GM12872 (cell line): ENCODE results near the gene MAP1LC3A.

Experiments
- TF ChIP-seq, protein P1 (sequence below): IDR thresholded peaks from 3 replicates; pipeline ENCODE4 v1.5.1; 2011; ENCODE audit warnings: low read depth, mild to moderate bottlenecking, low read length, moderate library complexity; ENCODE audit not compliant: insufficient read depth

MAP1LC3A gene

GRCh38 chr20:34525709-34526416 is 32.7 kb upstream of the MAP1LC3A start:
- TF ChIP-seq, protein P1, sequence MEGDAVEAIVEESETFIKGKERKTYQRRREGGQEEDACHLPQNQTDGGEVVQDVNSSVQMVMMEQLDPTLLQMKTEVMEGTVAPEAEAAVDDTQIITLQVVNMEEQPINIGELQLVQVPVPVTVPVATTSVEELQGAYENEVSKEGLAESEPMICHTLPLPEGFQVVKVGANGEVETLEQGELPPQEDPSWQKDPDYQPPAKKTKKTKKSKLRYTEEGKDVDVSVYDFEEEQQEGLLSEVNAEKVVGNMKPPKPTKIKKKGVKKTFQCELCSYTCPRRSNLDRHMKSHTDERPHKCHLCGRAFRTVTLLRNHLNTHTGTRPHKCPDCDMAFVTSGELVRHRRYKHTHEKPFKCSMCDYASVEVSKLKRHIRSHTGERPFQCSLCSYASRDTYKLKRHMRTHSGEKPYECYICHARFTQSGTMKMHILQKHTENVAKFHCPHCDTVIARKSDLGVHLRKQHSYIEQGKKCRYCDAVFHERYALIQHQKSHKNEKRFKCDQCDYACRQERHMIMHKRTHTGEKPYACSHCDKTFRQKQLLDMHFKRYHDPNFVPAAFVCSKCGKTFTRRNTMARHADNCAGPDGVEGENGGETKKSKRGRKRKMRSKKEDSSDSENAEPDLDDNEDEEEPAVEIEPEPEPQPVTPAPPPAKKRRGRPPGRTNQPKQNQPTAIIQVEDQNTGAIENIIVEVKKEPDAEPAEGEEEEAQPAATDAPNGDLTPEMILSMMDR = no peak

DNA sequence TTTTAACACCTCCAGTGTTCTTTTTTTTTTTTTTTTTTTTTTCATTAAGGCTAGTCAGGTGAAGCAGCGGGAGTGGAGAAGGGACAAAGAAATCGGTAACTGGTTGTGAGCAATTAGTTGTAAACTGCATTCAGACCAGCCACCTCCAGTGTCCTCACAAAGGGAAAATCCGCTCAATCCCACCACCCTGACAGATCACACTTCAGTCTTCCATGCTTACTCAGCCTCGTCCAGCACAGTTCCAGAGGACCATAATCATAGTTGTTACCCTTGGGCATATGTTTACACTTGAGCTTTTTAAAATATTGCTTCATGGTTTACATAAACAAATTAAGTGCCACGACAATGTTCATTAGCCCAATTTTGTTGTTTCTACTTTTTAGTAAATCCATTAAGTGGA is 32.1 kb upstream of the MAP1LC3A start:
- TF ChIP-seq, protein P1 = no peak

DNA sequence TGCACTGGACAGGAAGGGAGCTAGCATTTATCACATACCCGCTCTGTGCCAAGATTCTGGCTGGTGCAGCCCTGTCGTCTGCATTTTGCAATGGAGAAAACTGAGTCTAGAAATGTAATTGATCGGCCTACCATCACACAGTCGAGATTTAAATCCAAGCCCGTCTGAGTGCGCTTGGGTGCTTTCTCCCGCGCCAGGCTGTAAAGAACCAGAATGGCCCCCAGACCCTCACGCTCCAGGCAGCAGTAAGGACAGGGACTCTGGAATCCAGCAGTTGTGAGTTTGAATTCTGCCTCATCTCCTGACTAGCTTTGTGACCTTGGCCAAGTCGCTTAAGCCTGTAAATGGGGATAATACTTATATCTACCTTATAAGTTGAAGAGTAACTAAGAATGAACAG is 31.5 kb upstream of the MAP1LC3A start:
- TF ChIP-seq, protein P1 = no peak

DNA sequence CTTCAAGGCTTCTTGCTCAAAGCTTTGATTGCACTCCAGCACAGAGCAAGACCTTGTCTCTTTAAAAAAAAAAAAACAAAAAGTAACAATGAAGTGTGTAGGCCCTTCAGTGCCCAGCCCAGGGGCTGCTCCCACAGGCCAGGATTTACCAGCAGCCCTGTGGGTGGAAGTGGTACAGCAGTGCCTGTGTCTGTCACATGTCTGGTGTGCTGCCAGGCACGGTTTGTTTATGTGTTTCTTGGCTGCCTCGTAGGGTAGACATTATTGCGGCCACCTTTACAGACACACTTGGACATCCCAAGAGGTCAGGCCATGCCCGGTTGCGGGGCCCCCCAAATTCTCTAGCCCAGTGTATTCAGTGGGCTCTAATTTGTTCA is 29.6 kb upstream of the MAP1LC3A start:
- TF ChIP-seq, protein P1 = no peak

- TF ChIP-seq, protein P1 = no peak
Measured at GRCh38 chr20:34529742-34530141, 28.8 kb upstream of the MAP1LC3A start.

DNA sequence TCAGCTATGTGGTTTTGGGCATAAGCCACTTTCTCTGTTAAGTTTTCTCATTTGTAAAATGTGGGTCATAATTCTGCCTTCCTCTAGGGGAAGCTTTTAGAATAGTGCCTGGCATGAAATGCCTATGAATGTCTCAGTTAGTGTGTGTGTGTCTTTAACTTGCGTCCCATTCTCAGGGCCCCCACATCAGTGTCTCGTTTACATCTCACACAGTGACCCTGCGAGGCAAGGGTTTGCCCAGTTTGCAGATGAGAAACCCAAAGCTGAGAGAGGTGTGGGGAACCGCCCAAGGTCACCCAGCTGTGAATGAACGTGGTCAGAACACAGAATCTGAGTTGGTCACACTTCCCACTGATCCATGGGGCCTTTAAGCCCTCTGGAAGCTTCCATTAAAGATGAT is 28.2 kb upstream of the MAP1LC3A start:
- TF ChIP-seq, protein P1 = no peak

DNA sequence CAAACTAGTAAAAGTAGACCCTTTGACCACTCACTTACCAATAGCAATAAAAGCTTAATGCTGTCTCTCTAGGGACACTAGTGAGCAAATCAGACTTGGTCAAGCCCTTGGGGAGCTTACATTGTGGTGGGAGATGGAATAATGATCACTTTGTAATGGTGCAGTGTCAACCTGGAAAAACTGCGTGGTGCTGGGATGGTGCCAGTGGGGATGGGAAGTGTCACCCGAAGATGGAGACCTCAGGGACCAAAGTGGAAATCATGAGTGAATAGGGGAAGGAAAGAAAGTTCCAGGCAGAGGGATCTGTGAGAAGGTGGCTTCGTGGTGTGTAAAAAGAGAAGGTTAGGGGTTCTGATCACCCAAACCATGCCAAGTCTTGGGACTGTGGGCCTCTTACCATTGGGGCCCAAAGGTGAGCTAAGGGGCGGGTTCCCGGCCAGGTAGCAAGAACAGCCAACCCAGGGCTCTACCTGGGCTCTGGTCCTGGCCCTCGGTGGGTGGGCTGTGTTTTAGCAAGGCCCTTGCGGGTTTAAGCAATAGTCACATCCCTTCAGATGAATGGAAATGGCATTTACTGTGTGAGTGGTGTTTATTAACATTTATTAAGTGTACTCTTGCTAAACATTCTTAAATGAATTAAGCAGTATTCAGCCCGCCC is 26.8 kb upstream of the MAP1LC3A start:
- TF ChIP-seq, protein P1 = no peak
